Measurements from ENCODE around the gene TSSK6.

- TF ChIP-seq CTCF (IDR thresholded peaks at IDR 0.05; ENCODE audit: insufficient read depth, low read length, poor library complexity, severe bottlenecking) (no peak), EZH2phosphoT487 (conservative IDR thresholded peaks at IDR 0.05; ENCODE audit: low read length) (no peak)
Observed at GRCh38 chr19:19551853-19552192, 36.5 kb upstream of the TSSK6 start.

All from SU-DHL-6 (cell line).